Gastrocnemius medialis (tissue), 4 donors: ENCODE results near the gene CDC42EP2. TPM values are rescaled to one million over a fixed set of nuclear protein-coding genes. Genes with fewer than 3 reads are reported as not detected.

ENCODE experiments used
- ATAC-seq, 2 donors: fragments of 150-250 bp; one replicate each; pipeline ENCODE4 v1.9.1; 2016
- DNase-seq, 2 donors: peaks; one replicate each; pipeline ENCODE4 v3.0.0-alpha.2; 2019
- H3K27ac ChIP-seq, 4 donors: fragments of 200-600 bp; sonication (generic); 1 replicate in 1 of 4; 2 replicates in 3 of 4; pipeline ENCODE4 v1.5.1; 2016 to 2018; ENCODE audit warnings: mild to moderate bottlenecking in 2 of 4, moderate library complexity in 1 of 4
- H3K27me3 ChIP-seq, 3 donors: fragments of 200-600 bp; sonication (generic) in 2 of 3; 1 replicate in 1 of 3; 2 replicates in 2 of 3; pipeline versions ENCODE4 v1.5.1 to v1.6.0; 2016 to 2019; ENCODE audit warnings: mild to moderate bottlenecking in 1 of 3, moderate library complexity in 1 of 3
- H3K36me3 ChIP-seq, 2 donors: fragments of 200-600 bp; sonication (generic) in 1 of 2; one replicate each; pipeline ENCODE4 v1.5.1; 2017 to 2018
- H3K4me1 ChIP-seq, 2 donors: fragments of 200-600 bp; sonication (generic) in 1 of 2; one replicate each; pipeline ENCODE4 v1.5.1; 2016 to 2017; ENCODE audit warnings: mild to moderate bottlenecking in 2 of 2
- H3K4me3 ChIP-seq, 4 donors: fragments of 200-600 bp; sonication (generic) in 3 of 4; 1 replicate in 1 of 4; 2 replicates in 3 of 4; pipeline ENCODE4 v1.5.1; 2016 to 2019; ENCODE audit warnings: mild to moderate bottlenecking in 2 of 4
- H3K9me3 ChIP-seq, 3 donors: fragments of 200-600 bp; sonication (generic) in 2 of 3; 1 replicate in 1 of 3; 2 replicates in 2 of 3; pipeline ENCODE4 v1.5.1; 2016 to 2019
- CTCF ChIP-seq, 5 experiments: fragments of 450-650 bp in 3 of 5; fragments of 200-600 bp in 2 of 5; sonication (generic) in 2 of 5; IDR thresholded peaks in 4 of 5; conservative IDR thresholded peaks in 1 of 5; 1 replicate in 4 of 5; 2 replicates in 1 of 5; pipeline ENCODE4 v1.5.1; 2016 to 2019; ENCODE audit warnings: antibody characterized with exemption in 5 of 5, mild to moderate bottlenecking in 3 of 5, moderate library complexity in 3 of 5
- POLR2A ChIP-seq, 2 donors: fragments of 450-650 bp; IDR thresholded peaks; one replicate each; pipeline ENCODE4 v1.6.1; 2017; ENCODE audit warnings: antibody characterized with exemption in 2 of 2, mild to moderate bottlenecking in 2 of 2, moderate library complexity in 2 of 2
- in situ Hi-C, 4 donors: fragments of 200-750 bp; cut with MboI; loops; one replicate each; pipeline versions ENCODE4 v1.15.0 to v1.8.0; 2017; ENCODE audit warnings: low sequenced_read_pairs in 4 of 4
- intact Hi-C: fragments of 100-400 bp; cut with DNase I; formaldehyde crosslinking; loops from one replicate; pipeline ENCODE4 v1.15.1; 2023; ENCODE audit warnings: low total_unique reads
- total RNA-seq, 4 donors: library from RNA; depleted of rRNA; stranded (reverse); fragments of >200 nt; gene quantifications; one replicate each; pipeline versions ENCODE4 v1.1.0 to v1.2.3, GENCODE V29; 2016

CDC42EP2 gene
- total RNA-seq, 4 donors from 2014 or later, result 5.0 to 11.6 (median 5.6) TPM

DNA sequence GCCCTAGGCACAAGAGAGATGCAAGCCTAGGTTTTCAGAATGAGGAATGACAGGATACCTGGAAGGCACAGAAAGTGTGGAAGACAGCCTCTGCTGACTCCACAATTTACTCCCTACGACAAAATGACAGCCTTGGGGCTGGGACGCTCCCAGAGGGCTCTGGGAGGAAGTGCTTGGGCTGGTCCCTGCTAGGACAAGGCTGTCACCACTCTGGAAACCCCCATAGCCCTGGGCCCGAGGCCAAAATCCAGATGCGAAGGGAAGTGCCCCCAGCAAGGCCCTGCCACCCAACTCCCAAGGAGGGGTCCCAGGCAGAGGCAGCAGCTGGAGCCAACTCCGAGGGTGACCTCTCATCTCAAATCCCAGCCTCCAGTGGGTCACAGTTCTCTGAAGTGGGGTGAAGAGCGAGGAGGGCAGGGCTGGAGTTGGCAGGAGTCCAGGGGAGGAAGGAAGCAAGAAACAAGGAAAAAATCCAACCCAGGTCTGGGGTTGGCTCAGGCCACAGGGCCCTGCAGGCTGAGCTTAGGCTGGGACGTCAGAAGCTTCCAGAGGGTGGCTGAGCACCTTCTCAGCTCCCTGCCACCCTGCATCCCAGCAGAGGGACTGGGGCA lies 6.3 kb upstream of the CDC42EP2 start:
- no peaks in the 10 kb centered on the region for H3K36me3 ChIP-seq
- DNase-seq (no peak), ATAC-seq (no peak)
- no peaks in the 10 kb centered on the region for H3K9me3 ChIP-seq
- TF ChIP-seq POLR2A (IDR thresholded peaks at IDR 0.05) (no peak), CTCF (IDR thresholded peaks at IDR 0.05 in 4 of 5, conservative IDR thresholded peaks at IDR 0.05 in 1 of 5) (no peak)
- intact Hi-C loops (no loop called here), in situ Hi-C loops (no loop called here)
- peak overlapping the region in 3 of 4 donors; percentile 16 to 39 (median 36) for H3K27ac ChIP-seq
- no peak overlapping the region for H3K4me3 ChIP-seq
- peaks cover 11 to 30% of the 10 kb centered on the region in 2 donors for H3K4me1 ChIP-seq
- H3K27me3 ChIP-seq, result no peaks in the 10 kb centered on the region

GRCh38 chr11:65309006-65309405 lies 5.7 kb upstream of the CDC42EP2 start:
- in situ Hi-C loops, result no loop called here

DNA sequence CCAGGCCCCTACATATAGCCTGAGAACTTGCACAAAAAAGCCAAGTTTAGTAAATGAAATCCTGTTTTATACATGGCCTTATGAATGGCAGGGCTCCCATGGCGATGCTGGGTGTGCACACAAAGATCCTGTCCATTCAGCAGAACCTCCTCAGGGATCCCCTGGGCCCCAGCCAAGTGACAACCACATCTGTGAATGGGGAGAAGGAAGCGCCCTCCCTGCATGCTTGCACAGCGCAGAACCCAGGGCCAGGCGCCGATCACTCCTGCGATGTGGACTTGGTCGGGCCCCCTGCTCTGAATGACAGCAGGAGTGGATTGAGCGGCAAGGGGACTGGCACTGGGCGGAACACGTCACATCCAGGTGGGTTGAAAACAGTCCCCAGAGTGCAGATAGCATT lies 4.5 kb upstream of the CDC42EP2 start:
- DNase-seq (peak in 1 of 2 donors; percentile 42), ATAC-seq (no peak)
- H3K9me3 ChIP-seq, result no peaks in the 10 kb centered on the region
- no peak overlapping the region for H3K4me3 ChIP-seq
- H3K27ac ChIP-seq, result no peak overlapping the region
- in situ Hi-C loops (loop anchor here in 2 of 4 donors (5.0 to 10.0 kb wide), 2 partner anchors 33 to 85 kb away; no protein-coding TSS in a partner anchor), intact Hi-C loops (no loop called here)
- no peaks in the 10 kb centered on the region for H3K36me3 ChIP-seq
- H3K4me1 ChIP-seq, result peaks cover 17 to 36% of the 10 kb centered on the region in 2 donors
- H3K27me3 ChIP-seq, result no peaks in the 10 kb centered on the region
- TF ChIP-seq CTCF (IDR thresholded peaks at IDR 0.05 in 4 of 5, conservative IDR thresholded peaks at IDR 0.05 in 1 of 5) (no peak), POLR2A (IDR thresholded peaks at IDR 0.05) (no peak)

More at GRCh38 chr11:65309006-65309405, 5.7 kb upstream of the CDC42EP2 start:
- peaks cover 14 to 32% of the 10 kb centered on the region in 2 donors for H3K4me1 ChIP-seq
- ATAC-seq (no peak), DNase-seq (no peak)
- H3K9me3 ChIP-seq, result no peaks in the 10 kb centered on the region
- H3K36me3 ChIP-seq, result no peaks in the 10 kb centered on the region
- TF ChIP-seq CTCF (IDR thresholded peaks at IDR 0.05 in 4 of 5, conservative IDR thresholded peaks at IDR 0.05 in 1 of 5) (no peak), POLR2A (IDR thresholded peaks at IDR 0.05) (no peak)
- no peak overlapping the region for H3K4me3 ChIP-seq
- intact Hi-C loops, result no loop called here
- H3K27ac ChIP-seq, result peak overlapping the region in 2 of 4 donors; percentile 36 to 39
- H3K27me3 ChIP-seq, result no peaks in the 10 kb centered on the region

DNA sequence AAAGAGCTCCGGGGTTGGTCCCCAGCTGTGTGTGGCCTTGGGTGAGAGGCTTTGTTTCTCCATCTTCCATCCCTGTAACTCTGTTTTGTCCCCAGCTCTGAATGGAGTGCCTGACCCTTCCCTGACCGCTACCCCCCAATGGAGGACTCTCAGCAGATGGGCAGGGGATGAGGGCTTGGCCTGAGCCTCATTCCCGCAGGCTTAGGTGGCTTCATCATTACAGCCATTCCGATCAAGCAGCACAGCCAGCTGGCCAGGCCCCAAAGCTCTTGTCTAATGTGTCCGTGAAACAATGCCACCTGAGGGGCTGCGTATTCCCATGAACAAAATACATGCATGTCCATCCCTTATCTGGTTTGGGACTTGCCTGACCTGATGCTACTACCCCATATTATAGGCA lies 3.9 kb upstream of the CDC42EP2 start:
- peaks cover 18 to 36% of the 10 kb centered on the region in 2 donors for H3K4me1 ChIP-seq
- TF ChIP-seq POLR2A (IDR thresholded peaks at IDR 0.05) (no peak), CTCF (IDR thresholded peaks at IDR 0.05 in 4 of 5, conservative IDR thresholded peaks at IDR 0.05 in 1 of 5) (no peak)
- in situ Hi-C loops, result loop anchor here in 2 of 4 donors (5.0 to 10.0 kb wide), 2 partner anchors 33 to 86 kb away; no protein-coding TSS in a partner anchor

More for the DNA sequence above, 3.9 kb upstream of the CDC42EP2 start:
- DNase-seq (no peak), ATAC-seq (no peak)
- intact Hi-C loops, result no loop called here
- H3K36me3 ChIP-seq, result no peaks in the 10 kb centered on the region
- H3K4me3 ChIP-seq, result no peak overlapping the region
- no peak overlapping the region for H3K27ac ChIP-seq
- no peaks in the 10 kb centered on the region for H3K9me3 ChIP-seq
- no peaks in the 10 kb centered on the region for H3K27me3 ChIP-seq
